Colon (tissue), 2 donors: ENCODE measurements around the gene SLC16A12.
"Not testable (repeated sequence)": the region's sequence is repeated elsewhere in the genome, so short reads cannot be mapped to it uniquely, and the experiment has no call there.

Experiments used
- FAIRE-seq: peaks from 2 replicates; lab custom pipeline; 2012; peaks lifted over from hg19 to GRCh38; lab: Jason Lieb, UNC
- donor health status: control.
- donor health status: control.

The SLC16A12 gene

GRCh38 chr10:89469517-89469916 is 65.9 kb downstream of the SLC16A12 start:
- FAIRE-seq = no peak

GRCh38 chr10:89468191-89468965 is 67.0 kb downstream of the SLC16A12 start:
- FAIRE-seq = no peak

GRCh38 chr10:89466599-89467035 is 68.8 kb downstream of the SLC16A12 start:
- no peak for FAIRE-seq

GRCh38 chr10:89465196-89465595 is 70.2 kb downstream of the SLC16A12 start:
- FAIRE-seq = no peak

GRCh38 chr10:89463846-89464537 is 71.4 kb downstream of the SLC16A12 start:
- FAIRE-seq = no peak

GRCh38 chr10:89458784-89459183 is 76.6 kb downstream of the SLC16A12 start:
- no peak for FAIRE-seq

GRCh38 chr10:89458291-89458690 is 77.1 kb downstream of the SLC16A12 start:
- FAIRE-seq = no peak

GRCh38 chr10:89454561-89455347 is 80.6 kb downstream of the SLC16A12 start:
- no peak for FAIRE-seq

- no peak for FAIRE-seq
Measured at GRCh38 chr10:89452193-89452592, 83.2 kb downstream of the SLC16A12 start.

GRCh38 chr10:89450901-89451300 is 84.5 kb downstream of the SLC16A12 start:
- FAIRE-seq = no peak

GRCh38 chr10:89444819-89445218 is 90.6 kb downstream of the SLC16A12 start:
- FAIRE-seq = not testable (repeated sequence)

GRCh38 chr10:89442289-89442688 is 93.1 kb downstream of the SLC16A12 start:
- no peak for FAIRE-seq

- no peak for FAIRE-seq
Measured at GRCh38 chr10:89440226-89441009, 95.0 kb downstream of the SLC16A12 start.

GRCh38 chr10:89438525-89438924 is 96.9 kb downstream of the SLC16A12 start:
- FAIRE-seq = no peak

GRCh38 chr10:89431977-89432376 is 103.4 kb downstream of the SLC16A12 start:
- FAIRE-seq = no peak

- FAIRE-seq = no peak
Measured at GRCh38 chr10:89428877-89429276, 106.5 kb downstream of the SLC16A12 start.

- no peak for FAIRE-seq
Measured at GRCh38 chr10:89427629-89428028, 107.8 kb downstream of the SLC16A12 start.

- no peak for FAIRE-seq
Measured at GRCh38 chr10:89426230-89426868, 109.0 kb downstream of the SLC16A12 start.

- FAIRE-seq = no peak
Measured at GRCh38 chr10:89425000-89425399, 110.4 kb downstream of the SLC16A12 start.

- FAIRE-seq = no peak
Measured at GRCh38 chr10:89421018-89421476, 114.3 kb downstream of the SLC16A12 start.

- no peak for FAIRE-seq
Measured at GRCh38 chr10:89419548-89419947, 115.8 kb downstream of the SLC16A12 start.
